Panc1 (cell line): ENCODE measurements around the gene ATP6V1G1.

Source experiments
- CTCF ChIP-seq: fragments of 450-650 bp; IDR thresholded peaks from 2 replicates; pipeline ENCODE4 v1.5.1; 2017; ENCODE audit warnings: mild to moderate bottlenecking
- POLR2AphosphoS5 ChIP-seq: IDR thresholded peaks from 2 replicates; pipeline ENCODE4 v1.6.1; 2012; ENCODE audit warnings: mild to moderate bottlenecking, low read depth, low read length, moderate library complexity
- SIN3A ChIP-seq: IDR thresholded peaks from 2 replicates; pipeline ENCODE4 v1.6.1; 2012; ENCODE audit warnings: low read depth, mild to moderate bottlenecking, low read length, moderate library complexity, borderline replicate concordance; ENCODE audit not compliant: insufficient read depth

- TF ChIP-seq SIN3A, result no peak
- TF ChIP-seq CTCF, result no peak
- no peak for TF ChIP-seq POLR2AphosphoS5
These were observed 17.4 kb downstream of the ATP6V1G1 start for GRCh38 chr9:114604989-114605388.
